ENCODE results near the gene SLC35G1. TPM values are rescaled to one million over a fixed set of nuclear protein-coding genes. Genes with fewer than 3 reads are reported as not detected.

The SLC35G1 gene
- polyA plus RNA-seq, 1 experiment: 4.5 TPM

- POLR2A ChIA-PET: no interaction called here
- CTCF ChIA-PET: interaction anchor here (1.2 kb wide), 1 partner anchor 31 kb away, joined by 3 read pairs; no protein-coding TSS in a partner anchor
- DNase-seq (ENCODE audit: low read depth): no peak
- Histone ChIP-seq H3K36me3 (ENCODE audit: control insufficient read depth, insufficient read depth, low read length) (no peaks in the 10 kb centered on the region), H3K4me3 (ENCODE audit: low read depth, low read length) (no peak overlapping the region), H3K27me3 (ENCODE audit: control insufficient read depth, insufficient read depth, low read length) (no peaks in the 10 kb centered on the region)
- TF ChIP-seq CTCF (IDR thresholded peaks at IDR 0.05; ENCODE audit: insufficient read depth, low read depth, low read length): no peak
Measured at GRCh38 chr10:93947524-93947923, 53.7 kb downstream of the SLC35G1 start.

GRCh38 chr10:93951905-93952304, 58.1 kb downstream of the SLC35G1 start:
- no peak for TF ChIP-seq CTCF (IDR thresholded peaks at IDR 0.05; ENCODE audit: insufficient read depth, low read depth, low read length)
- Histone ChIP-seq H3K4me3 (ENCODE audit: low read depth, low read length) (no peak overlapping the region), H3K36me3 (ENCODE audit: control insufficient read depth, insufficient read depth, low read length) (no peaks in the 10 kb centered on the region), H3K27me3 (ENCODE audit: control insufficient read depth, insufficient read depth, low read length) (no peaks in the 10 kb centered on the region)
- DNase-seq (ENCODE audit: low read depth): no peak
- POLR2A ChIA-PET: no interaction called here
- CTCF ChIA-PET: no interaction called here

Other genes starting within 250 kb of the SLC35G1 start
- 2.1 and 5.1 TPM in 2 replicates for gene FRA10AC1, start 191.4 kb upstream of the SLC35G1 start, polyA plus RNA-seq (2011; rRNA removed)
- not detected in 2 replicates for gene LGI1, start 136.0 kb upstream of the SLC35G1 start, polyA plus RNA-seq (2011; rRNA removed)
- gene PLCE1, start 100.0 kb downstream of the SLC35G1 start, polyA plus RNA-seq (2011; rRNA removed): 3.3 and 3.7 TPM in 2 replicates